Measurements from ENCODE around the gene FBXO9. TPM values are rescaled to one million over a fixed set of nuclear protein-coding genes. Genes with fewer than 3 reads are reported as not detected.

Gene FBXO9
- polyA plus RNA-seq, 4 donors, result 92.2 to 104 (median 97.6) TPM

GRCh38 chr6:53130569-53131290 lies 65.5 kb downstream of the FBXO9 start:
- no peak for DNase-seq (ENCODE audit: low read depth in 4 of 4, low spot score in 3 of 4)

DNA sequence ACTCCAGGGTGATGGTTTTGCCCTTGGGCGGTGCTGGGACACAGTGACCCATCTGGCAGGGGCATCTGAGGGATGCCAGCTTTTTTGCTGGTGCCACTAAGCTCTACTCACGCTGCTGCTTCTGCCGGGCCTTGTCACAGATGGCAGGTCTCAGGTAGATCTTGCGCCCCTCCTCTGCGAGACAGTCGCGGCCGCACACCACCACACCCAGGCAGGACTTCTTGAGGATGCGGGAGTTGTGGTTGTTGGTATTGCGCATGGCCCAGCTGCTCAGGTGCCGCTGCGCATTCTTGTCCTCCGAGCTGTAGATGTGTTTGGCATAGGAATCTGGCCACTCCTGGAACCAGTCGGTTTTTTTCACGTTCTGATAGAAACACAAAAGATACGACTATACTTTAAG lies 68.8 kb downstream of the FBXO9 start:
- no peak for DNase-seq (ENCODE audit: low read depth in 4 of 4, low spot score in 3 of 4)

- no peak for DNase-seq (ENCODE audit: low read depth in 4 of 4, low spot score in 3 of 4)
Measured at GRCh38 chr6:53134601-53135235, 69.5 kb downstream of the FBXO9 start.

- no peak for DNase-seq (ENCODE audit: low read depth in 4 of 4, low spot score in 3 of 4)
Measured at GRCh38 chr6:53136000-53136609, 70.9 kb downstream of the FBXO9 start.

DNA sequence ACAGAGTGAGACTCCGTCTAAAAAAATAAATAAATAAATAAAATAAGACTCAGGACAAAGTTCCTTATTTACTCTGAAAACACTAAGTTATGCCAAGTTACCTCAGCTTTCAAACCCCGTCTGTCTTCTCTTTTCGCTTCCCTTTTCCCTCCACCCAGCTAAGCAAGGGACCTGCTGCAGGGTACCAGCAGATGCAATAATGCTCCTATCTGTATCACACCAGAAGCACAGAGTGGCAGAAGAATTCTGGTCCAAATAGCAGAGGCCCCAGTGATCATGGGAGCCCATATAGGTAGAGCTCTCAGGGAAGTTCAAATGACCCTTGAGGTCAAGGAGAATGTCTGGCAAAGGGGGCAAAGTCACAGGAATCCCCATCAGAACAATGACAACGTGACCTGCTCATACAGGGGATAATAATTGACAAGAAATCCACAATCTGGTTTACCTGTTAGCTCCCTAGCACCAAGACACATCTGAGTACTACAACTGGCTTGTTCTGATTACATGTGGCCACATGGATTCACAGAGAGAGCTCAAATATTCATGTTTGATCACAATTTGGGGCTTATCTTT lies 74.7 kb downstream of the FBXO9 start:
- no peak for DNase-seq (ENCODE audit: low read depth in 4 of 4, low spot score in 3 of 4)

- no peak for DNase-seq (ENCODE audit: low read depth in 4 of 4, low spot score in 3 of 4)
Measured at GRCh38 chr6:53142810-53143209, 77.6 kb downstream of the FBXO9 start.

DNA sequence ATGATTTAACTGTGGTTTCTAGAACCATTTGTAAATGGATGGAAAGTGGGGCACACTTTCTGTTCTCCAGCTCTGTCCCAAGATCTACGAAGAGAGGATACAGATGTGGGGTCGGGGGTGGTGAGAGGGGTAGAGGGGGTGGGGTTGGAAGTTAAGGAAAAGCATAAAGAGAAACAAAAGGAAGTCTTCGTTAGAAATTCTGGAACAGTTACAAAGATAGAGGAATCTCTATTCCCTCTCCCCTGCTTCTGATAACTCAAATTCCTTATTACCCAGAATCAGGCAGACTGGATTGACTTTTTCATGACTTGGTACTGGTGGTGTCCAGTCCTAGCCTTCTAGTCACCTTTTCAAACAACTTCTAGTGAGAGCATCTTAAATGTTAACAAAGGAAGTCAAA lies 78.5 kb downstream of the FBXO9 start:
- no peak for DNase-seq (ENCODE audit: low read depth in 4 of 4, low spot score in 3 of 4)

DNA sequence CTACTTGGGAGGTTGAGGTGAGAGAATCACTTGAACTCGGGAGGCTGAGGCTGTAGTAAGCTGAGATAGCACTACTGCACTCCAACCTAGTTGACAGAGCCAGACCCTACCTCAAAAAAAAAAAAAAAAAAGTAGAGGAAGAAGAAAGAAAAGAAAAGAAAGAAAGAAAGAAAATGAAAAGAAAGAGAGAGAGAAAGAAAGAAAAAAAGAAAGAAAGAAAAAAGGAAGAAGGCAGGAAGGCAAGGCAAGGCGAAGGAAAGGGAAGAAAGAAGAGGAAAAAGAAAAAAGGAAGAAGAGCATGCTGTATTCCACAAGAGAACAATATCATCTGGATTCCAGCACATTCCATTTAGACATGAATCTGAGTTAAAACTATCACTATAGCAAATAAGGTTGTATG lies 79.6 kb downstream of the FBXO9 start:
- DNase-seq (ENCODE audit: low read depth in 4 of 4, low spot score in 3 of 4), result no peak

DNA sequence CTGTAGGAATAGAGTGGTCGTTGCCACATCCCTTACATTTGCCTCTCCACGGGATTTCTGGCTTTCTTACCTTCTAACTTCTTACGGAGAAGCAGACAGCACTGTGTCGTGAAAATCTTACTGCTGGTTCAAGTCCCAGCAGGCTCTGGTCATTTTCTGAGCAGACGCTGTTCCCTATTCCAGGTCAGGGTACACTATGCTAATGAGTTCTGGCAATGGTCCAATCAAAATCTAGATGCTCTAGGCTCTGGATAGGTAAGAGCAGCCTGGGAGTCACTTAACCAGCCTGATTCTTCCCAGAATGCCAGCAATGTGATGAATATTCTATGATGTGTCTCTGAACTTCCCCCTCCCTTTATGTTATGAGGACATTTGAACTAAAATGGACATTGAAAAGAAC lies 83.5 kb downstream of the FBXO9 start, which contains the start of gene GCM1:
Gene GCM1, minus strand, starts transcription at position 158 of the 400 bp plus-strand sequence. CDS start 3,209 bp downstream, outside the sequence.
- DNase-seq (ENCODE audit: low read depth in 4 of 4, low spot score in 3 of 4), result no peak

Other genes with a start within 250 kb of the FBXO9 start
- gene GSTA5, start 224.6 kb upstream of the FBXO9 start, polyA plus RNA-seq (ENCODE audit: insufficient read length in 4 of 4), result not detected
- gene GSTA3, start 155.7 kb upstream of the FBXO9 start, polyA plus RNA-seq (ENCODE audit: insufficient read length in 4 of 4), result under 1 TPM; 0.27 to 0.56 (median 0.45) TPM
- 100 to 1,000 TPM; 103 to 130 (median 129) TPM for gene GSTA4, start 70.1 kb upstream of the FBXO9 start, polyA plus RNA-seq (ENCODE audit: insufficient read length in 4 of 4)
- gene CILK1, start 3.6 kb upstream of the FBXO9 start, polyA plus RNA-seq (ENCODE audit: insufficient read length in 4 of 4), result 10 to 100 TPM; 14.5 to 20.0 (median 18.9) TPM
- gene GCM1, start 83.4 kb downstream of the FBXO9 start, polyA plus RNA-seq (ENCODE audit: insufficient read length in 4 of 4), result under 1 TPM in 3 of 4 donors, not detected in 1; 0.09 to 0.24 (median 0.12) TPM